ENCODE results near the gene DGKZ. TPM values are rescaled to one million over a fixed set of nuclear protein-coding genes. Genes with fewer than 3 reads are reported as not detected.

DGKZ gene
- total RNA-seq, 1 experiment from 2014 or later, result 59.3 TPM

- no peaks in the 10 kb centered on the region for H3K9me3 Mint-ChIP-seq (ENCODE audit: unreplicated experiment)
- no peaks in the 10 kb centered on the region for H3K9me3 ChIP-seq
- no peak overlapping the region for H3K4me3 ChIP-seq (ENCODE audit: low read depth, low read length)
- intact Hi-C loops (cut with micrococcal nuclease; ENCODE audit: unreplicated experiment), result no loop called here
- no peaks in the 10 kb centered on the region for H3K4me1 Mint-ChIP-seq (ENCODE audit: low read depth, unreplicated experiment)
- no peaks in the 10 kb centered on the region; the same call in 1 of the 2 replicates for H3K36me3 ChIP-seq (ENCODE audit: control insufficient read depth, insufficient read depth, low read length)
- peaks cover 51% of the 10 kb centered on the region for H3K36me3 Mint-ChIP-seq (ENCODE audit: insufficient read depth, unreplicated experiment)
- H3K4me1 ChIP-seq, result peaks cover 6% of the 10 kb centered on the region; the same call in 1 of the 2 replicates
- no peaks in the 10 kb centered on the region for H3K27me3 Mint-ChIP-seq (ENCODE audit: insufficient read depth, unreplicated experiment)
- ChIA-PET CTCF (no interaction called here), POLR2A (no interaction called here)
- BruUV-seq (replicated peaks), result no TSS peak
- TF ChIP-seq, protein P1, sequence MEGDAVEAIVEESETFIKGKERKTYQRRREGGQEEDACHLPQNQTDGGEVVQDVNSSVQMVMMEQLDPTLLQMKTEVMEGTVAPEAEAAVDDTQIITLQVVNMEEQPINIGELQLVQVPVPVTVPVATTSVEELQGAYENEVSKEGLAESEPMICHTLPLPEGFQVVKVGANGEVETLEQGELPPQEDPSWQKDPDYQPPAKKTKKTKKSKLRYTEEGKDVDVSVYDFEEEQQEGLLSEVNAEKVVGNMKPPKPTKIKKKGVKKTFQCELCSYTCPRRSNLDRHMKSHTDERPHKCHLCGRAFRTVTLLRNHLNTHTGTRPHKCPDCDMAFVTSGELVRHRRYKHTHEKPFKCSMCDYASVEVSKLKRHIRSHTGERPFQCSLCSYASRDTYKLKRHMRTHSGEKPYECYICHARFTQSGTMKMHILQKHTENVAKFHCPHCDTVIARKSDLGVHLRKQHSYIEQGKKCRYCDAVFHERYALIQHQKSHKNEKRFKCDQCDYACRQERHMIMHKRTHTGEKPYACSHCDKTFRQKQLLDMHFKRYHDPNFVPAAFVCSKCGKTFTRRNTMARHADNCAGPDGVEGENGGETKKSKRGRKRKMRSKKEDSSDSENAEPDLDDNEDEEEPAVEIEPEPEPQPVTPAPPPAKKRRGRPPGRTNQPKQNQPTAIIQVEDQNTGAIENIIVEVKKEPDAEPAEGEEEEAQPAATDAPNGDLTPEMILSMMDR (IDR thresholded peaks at IDR 0.05; ENCODE audit: insufficient read depth in 1 of 2, low read depth in 1 of 2, low read length in 1 of 2, severe bottlenecking in 1 of 2, unreplicated experiment in 1 of 2), result no peak
- H3K27ac Mint-ChIP-seq (ENCODE audit: unreplicated experiment), result no peak overlapping the region
- no peak overlapping the region for H3K4me3 Mint-ChIP-seq (ENCODE audit: unreplicated experiment)
- DNase-seq, result no peak
- H3K27me3 ChIP-seq (replicated peaks; ENCODE audit: control insufficient read depth, insufficient read depth, low read length), result no peaks in the 10 kb centered on the region
These were observed 27.6 kb downstream of the DGKZ start for GRCh38 chr11:46374815-46375214.

DNA sequence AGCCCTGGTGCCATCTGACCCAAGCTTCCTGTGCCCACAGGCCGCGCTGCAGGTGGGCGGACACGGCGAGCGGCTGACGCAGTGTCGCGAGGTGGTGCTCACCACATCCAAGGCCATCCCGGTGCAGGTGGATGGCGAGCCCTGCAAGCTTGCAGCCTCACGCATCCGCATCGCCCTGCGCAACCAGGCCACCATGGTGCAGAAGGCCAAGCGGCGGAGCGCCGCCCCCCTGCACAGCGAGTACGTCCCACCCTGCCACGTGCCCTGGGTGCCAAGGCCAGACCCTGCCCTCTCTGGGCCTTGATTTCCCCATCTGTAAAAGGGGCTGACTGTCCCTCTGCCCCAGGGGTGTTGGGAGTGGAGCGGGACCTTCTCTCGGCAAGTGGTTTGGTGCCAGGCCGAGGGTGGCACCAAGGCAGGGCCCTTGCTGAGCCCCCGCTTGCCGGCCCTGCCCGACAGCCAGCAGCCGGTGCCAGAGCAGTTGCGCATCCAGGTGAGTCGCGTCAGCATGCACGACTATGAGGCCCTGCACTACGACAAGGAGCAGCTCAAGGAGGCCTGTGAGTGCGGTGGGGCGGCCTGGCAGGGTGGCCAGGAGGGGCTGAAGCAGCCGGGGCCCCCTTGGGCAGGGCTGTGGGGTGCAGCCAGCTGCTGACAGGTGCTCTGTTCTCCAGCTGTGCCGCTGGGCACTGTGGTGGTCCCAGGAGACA, 28.3 kb downstream of the DGKZ start:
- no TSS peak for BruUV-seq (replicated peaks)
- TF ChIP-seq, protein P1 (IDR thresholded peaks at IDR 0.05; ENCODE audit: insufficient read depth in 1 of 2, low read depth in 1 of 2, low read length in 1 of 2, severe bottlenecking in 1 of 2, unreplicated experiment in 1 of 2), result no peak
- H3K4me3 Mint-ChIP-seq (ENCODE audit: unreplicated experiment), result no peak overlapping the region
- intact Hi-C loops (cut with micrococcal nuclease; ENCODE audit: unreplicated experiment), result no loop called here
- POLR2A ChIA-PET, result no interaction called here
- Histone ChIP-seq H3K4me3 (ENCODE audit: low read depth, low read length) (no peak overlapping the region), H3K27me3 (replicated peaks; ENCODE audit: control insufficient read depth, insufficient read depth, low read length) (no peaks in the 10 kb centered on the region), H3K9me3 (no peaks in the 10 kb centered on the region), H3K36me3 (ENCODE audit: control insufficient read depth, insufficient read depth, low read length) (no peaks in the 10 kb centered on the region; the same call in 1 of the 2 replicates), H3K4me1 (peaks cover 6% of the 10 kb centered on the region; the same call in 1 of the 2 replicates)
- peaks cover 56% of the 10 kb centered on the region for H3K36me3 Mint-ChIP-seq (ENCODE audit: insufficient read depth, unreplicated experiment)
- no peaks in the 10 kb centered on the region for H3K27me3 Mint-ChIP-seq (ENCODE audit: insufficient read depth, unreplicated experiment)
- CTCF ChIA-PET, result no interaction called here
- H3K27ac Mint-ChIP-seq (ENCODE audit: unreplicated experiment), result no peak overlapping the region
- H3K4me1 Mint-ChIP-seq (ENCODE audit: low read depth, unreplicated experiment), result no peaks in the 10 kb centered on the region
- no peak for DNase-seq
- H3K9me3 Mint-ChIP-seq (ENCODE audit: unreplicated experiment), result no peaks in the 10 kb centered on the region

GRCh38 chr11:46376258-46377050, 29.2 kb downstream of the DGKZ start:
- no TSS peak for BruUV-seq (replicated peaks)
- intact Hi-C loops (cut with micrococcal nuclease; ENCODE audit: unreplicated experiment), result no loop called here
- Histone ChIP-seq H3K4me1 (peaks cover 6% of the 10 kb centered on the region; the same call in 1 of the 2 replicates), H3K9me3 (no peaks in the 10 kb centered on the region), H3K36me3 (ENCODE audit: control insufficient read depth, insufficient read depth, low read length) (no peaks in the 10 kb centered on the region; the same call in 1 of the 2 replicates), H3K27me3 (replicated peaks; ENCODE audit: control insufficient read depth, insufficient read depth, low read length) (no peaks in the 10 kb centered on the region), H3K4me3 (ENCODE audit: low read depth, low read length) (no peak overlapping the region)
- POLR2A ChIA-PET, result no interaction called here
- no peaks in the 10 kb centered on the region for H3K27me3 Mint-ChIP-seq (ENCODE audit: insufficient read depth, unreplicated experiment)
- H3K4me3 Mint-ChIP-seq (ENCODE audit: unreplicated experiment), result no peak overlapping the region
- no peak for DNase-seq
- H3K9me3 Mint-ChIP-seq (ENCODE audit: unreplicated experiment), result no peaks in the 10 kb centered on the region
- CTCF ChIA-PET, result no interaction called here
- H3K36me3 Mint-ChIP-seq (ENCODE audit: insufficient read depth, unreplicated experiment), result peaks cover 63% of the 10 kb centered on the region
- H3K27ac Mint-ChIP-seq (ENCODE audit: unreplicated experiment), result no peak overlapping the region
- TF ChIP-seq, protein P1 (IDR thresholded peaks at IDR 0.05; ENCODE audit: insufficient read depth in 1 of 2, low read depth in 1 of 2, low read length in 1 of 2, severe bottlenecking in 1 of 2, unreplicated experiment in 1 of 2), result no peak
- H3K4me1 Mint-ChIP-seq (ENCODE audit: low read depth, unreplicated experiment), result no peaks in the 10 kb centered on the region
